GM19023 (cell line): ENCODE data around the gene PLCB1.
A peak's percentile ranks its signal among the peaks of the same experiment; 100 is the strongest.

Experiments used
- ATAC-seq: cut with Tn5 transposase; IDR thresholded peaks from one replicate; pipeline ENCODE4 v1.9.1; 2021; ENCODE audit warnings: mild to moderate bottlenecking, moderate library complexity; ENCODE audit not compliant: unreplicated experiment

The PLCB1 gene

DNA sequence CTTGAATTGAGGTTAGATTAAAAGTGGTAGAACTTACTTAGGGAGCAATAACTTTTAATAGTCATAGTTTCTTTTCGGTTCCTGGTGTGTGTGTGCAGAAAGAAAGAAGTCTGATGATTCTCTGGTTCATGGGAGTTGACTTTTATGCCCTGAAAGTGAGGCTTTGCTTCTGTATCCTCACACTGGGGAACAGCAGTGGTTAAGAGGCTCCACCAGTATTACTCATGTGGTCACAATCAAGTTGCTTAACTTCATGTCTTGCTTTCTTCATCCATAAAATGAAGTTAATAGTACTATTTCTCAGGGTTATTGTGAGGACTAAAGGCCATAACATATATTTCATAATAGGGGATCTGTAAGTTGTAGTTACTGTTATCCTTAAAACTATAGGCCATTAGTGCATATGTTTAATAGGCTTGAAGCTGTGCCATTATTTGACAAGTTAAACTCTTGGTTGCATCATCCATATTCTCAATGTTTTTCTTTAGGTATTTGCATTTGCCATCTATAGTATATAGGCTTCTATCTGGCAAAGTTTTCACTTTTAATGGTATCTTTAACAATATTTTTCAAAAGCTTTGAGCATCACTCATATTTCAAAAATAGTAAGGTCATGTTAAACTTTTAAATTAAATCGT is 262.4 kb downstream of the PLCB1 start:
- peak; percentile 71 for ATAC-seq

DNA sequence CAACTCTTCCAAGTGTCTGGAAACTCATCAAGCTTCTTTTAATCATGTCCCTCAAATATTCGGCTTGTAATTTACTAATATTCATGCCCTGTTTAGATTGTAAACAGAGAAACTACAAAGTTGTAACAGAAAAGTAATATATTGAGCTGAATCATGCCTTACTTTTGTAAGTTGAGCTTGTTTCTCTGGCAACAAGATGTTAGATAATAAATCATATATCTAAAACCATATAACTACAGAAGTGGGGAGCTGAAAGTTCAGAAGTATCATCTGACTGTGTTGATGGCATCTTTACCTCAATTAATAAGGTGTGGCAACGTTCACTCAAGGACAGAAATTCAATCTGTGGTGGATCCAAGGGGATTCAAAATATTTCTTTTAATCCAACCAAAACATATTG is 263.9 kb downstream of the PLCB1 start:
- ATAC-seq = no peak

GRCh38 chr20:8398263-8399051 is 266.4 kb downstream of the PLCB1 start:
- ATAC-seq = no peak

DNA sequence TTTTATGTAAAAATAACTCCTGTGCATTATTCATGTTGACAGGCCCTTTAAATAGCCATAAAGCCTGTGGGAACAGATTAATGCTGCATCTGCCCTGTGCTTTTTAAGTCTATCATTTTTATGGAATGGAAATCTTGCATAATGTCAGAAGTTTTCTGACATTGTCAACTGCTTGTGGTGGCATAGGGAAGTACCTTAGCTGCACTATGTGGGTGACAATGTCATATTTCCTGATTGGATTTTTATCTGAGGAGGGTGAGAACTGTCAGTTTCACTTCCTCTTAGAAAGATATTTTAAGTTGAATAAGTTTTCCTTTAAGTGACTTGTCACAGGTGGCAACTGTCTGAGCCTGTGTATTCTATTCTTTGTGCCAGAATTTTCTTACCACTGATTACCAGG is 267.9 kb downstream of the PLCB1 start:
- peak; percentile 95 for ATAC-seq

DNA sequence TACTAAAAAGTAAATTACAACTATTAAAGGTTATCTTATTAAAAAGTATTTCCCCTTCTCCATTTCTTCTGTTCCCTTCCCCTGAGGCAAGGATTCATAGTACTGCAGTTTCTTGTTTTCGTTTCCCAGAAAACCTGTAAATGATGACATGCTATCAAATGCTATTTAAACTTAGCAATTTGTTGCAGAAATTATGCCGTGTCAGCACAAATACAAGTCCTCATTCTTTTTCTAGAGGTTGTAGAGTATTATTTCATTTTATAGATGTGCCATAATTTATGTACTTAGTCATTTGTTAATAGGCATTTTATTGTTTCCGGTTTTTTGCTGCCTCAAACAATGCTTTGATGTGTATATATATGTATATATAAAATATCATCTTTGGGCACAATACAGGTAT is 268.4 kb downstream of the PLCB1 start:
- no peak for ATAC-seq

DNA sequence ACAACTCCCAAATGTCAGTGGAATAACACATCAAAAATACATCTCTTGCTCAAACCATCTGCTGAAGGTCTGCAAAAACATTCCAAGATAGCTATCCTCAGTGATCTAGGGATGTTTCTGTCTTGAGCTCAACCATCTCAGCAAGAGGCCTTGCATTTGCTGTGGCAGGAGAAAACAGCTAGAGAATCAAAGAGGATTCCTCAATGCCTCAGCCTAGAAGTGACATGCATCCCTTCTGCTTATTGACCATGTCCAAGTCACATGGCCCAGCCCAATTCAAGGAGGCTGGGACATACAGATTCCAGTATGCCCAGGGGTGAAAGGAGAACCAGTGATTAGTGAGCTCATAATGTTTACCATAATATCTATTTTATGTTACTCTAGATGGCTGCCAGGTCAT is 269.5 kb downstream of the PLCB1 start:
- ATAC-seq = no peak

- ATAC-seq = no peak
Measured at GRCh38 chr20:8402798-8403197, 270.7 kb downstream of the PLCB1 start.

- no peak for ATAC-seq
Measured at GRCh38 chr20:8404912-8405635, 273.0 kb downstream of the PLCB1 start.

GRCh38 chr20:8406391-8406790 is 274.3 kb downstream of the PLCB1 start:
- ATAC-seq = no peak

DNA sequence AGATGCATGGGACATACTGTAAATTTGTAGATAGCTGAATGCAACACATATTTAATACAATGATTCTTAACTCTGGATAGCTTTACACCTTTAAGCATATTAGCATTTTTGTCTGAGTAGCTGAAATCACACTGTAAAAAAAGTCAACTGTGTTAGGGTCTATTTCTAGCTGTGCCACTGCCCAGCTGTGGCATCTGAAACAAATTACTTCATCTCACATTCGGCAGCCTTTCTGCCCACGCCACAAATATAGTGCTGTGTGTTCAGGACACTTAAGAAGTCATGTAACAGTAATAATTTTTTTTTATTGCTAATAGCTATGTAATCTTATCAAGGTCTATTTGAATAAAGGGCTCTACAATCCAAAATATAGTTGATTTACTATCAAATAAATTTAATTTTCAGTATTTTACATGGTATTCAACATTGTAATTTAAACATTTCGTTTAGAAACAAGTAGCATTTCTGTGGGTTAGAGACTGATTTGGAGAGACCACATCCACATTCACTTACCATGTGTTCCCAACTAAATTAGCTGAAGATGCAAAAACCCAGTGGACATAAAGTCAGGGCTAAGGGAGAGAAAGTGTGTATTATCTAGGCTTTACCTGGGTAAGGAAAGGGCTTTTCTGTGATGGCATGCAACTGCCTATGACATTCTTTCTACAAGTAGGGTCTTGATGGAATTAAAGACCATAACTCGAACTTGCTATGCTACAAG is 276.7 kb downstream of the PLCB1 start:
- no peak for ATAC-seq

DNA sequence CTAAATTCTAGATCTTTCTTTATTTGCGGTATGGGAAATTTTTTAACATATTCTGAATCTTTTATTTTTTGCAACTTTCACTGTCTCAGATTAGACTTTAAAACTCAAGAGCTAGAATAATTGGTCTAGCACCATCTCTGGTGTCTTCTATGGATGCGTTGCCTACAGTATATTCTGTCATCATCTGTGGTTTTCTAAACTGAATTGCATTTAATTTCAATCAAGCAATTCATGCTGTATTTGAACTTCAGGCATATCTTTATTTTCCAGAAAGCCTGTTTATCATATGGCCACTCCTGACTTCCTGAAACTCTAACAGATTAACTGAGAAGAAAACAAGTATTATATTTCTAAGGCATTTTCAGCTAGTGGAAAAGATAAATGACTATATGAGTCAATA is 281.6 kb downstream of the PLCB1 start:
- ATAC-seq = no peak

DNA sequence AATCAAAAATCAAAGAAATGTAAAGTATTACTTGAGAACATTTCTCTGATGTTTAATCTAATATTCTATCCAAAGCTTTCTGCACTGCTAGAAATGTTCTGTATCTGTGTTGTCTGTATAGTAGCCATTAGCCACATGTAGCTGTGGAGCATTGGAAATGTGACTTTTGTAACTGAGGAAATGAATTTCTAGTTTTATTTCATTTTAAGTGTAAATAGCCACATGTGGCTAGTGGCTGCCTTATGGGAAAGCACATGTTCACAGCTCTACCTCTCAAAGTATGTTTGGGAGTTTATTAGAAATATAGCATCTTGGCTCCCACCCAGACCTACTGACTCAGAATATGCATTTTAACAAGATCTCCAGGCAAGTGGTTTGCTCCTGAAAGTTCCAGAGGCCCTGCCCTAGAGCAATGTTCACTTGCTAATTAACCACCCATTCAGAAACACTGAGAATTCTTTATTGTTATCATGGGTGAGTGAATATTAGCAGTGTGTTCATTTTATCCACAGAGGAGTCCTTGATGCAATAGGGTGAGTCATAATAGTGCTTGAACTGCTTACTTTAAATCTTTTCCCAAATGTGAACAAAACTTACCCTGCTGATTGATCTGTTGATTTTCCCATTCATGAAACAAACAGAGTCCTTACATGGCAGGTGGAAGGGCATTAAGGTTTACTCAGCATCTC is 282.7 kb downstream of the PLCB1 start:
- no peak for ATAC-seq

- no peak for ATAC-seq
Measured at GRCh38 chr20:8421981-8422380, 289.9 kb downstream of the PLCB1 start.

DNA sequence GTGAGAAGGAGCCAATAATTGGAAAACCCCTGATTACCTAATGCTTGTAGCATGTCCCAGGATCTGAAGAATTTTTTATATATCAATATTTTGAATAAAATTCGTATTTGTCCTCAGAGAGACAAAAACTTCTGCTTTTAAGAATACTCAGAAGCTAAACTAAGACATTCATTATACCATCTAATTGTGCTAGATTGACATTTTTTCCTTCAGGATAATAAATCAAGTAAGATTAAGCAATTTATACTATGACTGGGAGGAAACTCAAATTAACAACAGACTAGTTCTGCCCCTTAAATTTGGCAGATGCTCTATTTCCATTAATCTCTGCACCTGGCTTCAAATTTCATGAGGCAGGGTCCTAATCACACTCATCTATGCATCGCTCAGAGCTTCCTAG is 291.4 kb downstream of the PLCB1 start:
- ATAC-seq = no peak

DNA sequence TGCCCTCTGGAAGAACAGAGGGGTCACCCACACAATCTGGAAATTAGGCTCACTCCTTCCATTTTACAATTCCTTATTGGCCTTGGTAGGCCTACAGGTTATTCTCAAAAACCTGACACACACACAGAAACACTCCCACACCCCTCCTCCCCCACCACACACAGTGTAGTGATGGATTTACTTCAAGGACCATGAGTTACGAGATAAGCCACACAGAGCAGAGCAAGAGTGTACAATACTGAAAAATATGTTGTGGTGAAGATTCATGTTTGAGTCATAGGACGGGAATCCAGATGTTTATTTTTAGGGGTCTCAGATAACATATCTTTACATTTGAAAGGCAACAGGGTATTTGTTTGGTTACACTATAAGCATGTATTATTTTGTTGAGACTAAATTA is 291.9 kb downstream of the PLCB1 start:
- no peak for ATAC-seq

- ATAC-seq = no peak
Measured at GRCh38 chr20:8425016-8425415, 292.9 kb downstream of the PLCB1 start.

DNA sequence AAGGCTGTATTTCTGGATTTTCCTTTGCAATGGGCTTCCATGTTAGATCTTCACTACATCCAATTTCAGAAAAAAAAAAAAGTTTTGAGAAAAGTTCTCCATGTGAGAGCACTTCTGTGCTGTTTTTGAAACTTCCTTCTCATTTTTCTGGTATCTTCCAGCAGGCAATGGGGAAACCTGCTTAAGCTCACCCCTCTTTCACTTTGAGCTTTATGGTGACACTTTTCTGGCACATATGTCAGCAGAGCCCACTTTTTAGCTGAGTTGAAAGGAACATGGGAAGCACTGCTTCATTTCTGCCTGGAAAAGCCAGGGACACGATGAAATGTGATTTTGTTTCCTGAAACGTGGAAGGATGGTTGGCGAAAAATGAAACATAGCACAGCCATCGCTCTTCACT is 293.7 kb downstream of the PLCB1 start:
- ATAC-seq = no peak

DNA sequence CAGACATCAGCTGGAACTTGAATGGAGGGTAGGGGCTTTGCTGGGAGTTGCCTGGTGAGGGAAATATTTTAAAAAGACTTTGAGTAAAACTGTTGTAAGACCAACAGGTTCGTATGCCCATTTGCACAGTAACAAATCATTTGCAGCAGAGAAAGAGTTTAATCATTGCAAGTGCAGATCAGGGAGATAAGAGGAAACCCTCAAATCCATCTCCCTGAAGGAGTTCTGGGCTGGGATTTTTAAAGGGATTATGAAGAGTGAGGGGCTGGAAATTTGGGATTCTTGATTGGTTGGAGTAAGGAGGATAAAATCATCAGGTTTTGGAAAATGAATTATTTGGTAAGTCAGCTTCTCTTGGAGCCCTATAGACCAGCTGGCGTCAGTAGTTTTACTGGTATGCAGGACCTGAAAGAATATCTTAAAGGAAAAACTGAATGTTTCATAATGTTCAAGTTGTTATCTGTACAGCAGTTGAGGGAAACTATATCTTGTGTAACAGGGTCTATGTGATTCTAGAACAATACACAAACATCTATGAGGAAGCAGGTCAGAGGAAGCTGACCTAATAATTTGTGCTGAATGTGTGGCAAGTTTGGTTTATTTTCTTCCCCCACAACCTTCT is 295.5 kb downstream of the PLCB1 start:
- no peak for ATAC-seq

GRCh38 chr20:8428988-8429387 is 296.9 kb downstream of the PLCB1 start:
- no peak for ATAC-seq
